SU-DHL-6 (cell line): ENCODE measurements around the gene ACRBP.
A peak's percentile ranks its signal among the peaks of the same experiment; 100 is the strongest.

Experiments used
- H2AFZ ChIP-seq: fragments of 200-600 bp; sonication (generic); 2 replicates; pipeline ENCODE4 v1.6.1; 2014; ENCODE audit warnings: low read depth, mild to moderate bottlenecking, moderate library complexity, mixed read lengths, antibody characterized with exemption, low read length; ENCODE audit not compliant: severe bottlenecking
- H3F3A ChIP-seq: fragments of 200-600 bp; shearing (Covaris generic); 2 replicates; pipeline ENCODE4 v1.6.0; 2016; ENCODE audit warnings: antibody characterized with exemption, mild to moderate bottlenecking; ENCODE audit not compliant: insufficient read depth
- H3K27ac ChIP-seq: fragments of 200-600 bp; sonication (generic); 2 replicates; pipeline ENCODE4 v1.5.1; 2016; ENCODE audit warnings: low read depth, mild to moderate bottlenecking, low read length, moderate library complexity, mixed read lengths
- H3K27me3 ChIP-seq: fragments of 200-600 bp; sonication (generic), shearing (Covaris generic); 2 replicates; pipeline ENCODE4 v1.6.0; 2014; ENCODE audit warnings: mild to moderate bottlenecking, low read length
- H3K36me3 ChIP-seq: fragments of 200-600 bp; sonication (generic); 2 replicates; pipeline ENCODE4 v1.6.1; 2014; ENCODE audit warnings: mild to moderate bottlenecking, low read length, mixed read lengths
- H3K4me2 ChIP-seq: fragments of 300-600, 200-600 bp; shearing (Covaris generic), sonication (generic); 2 replicates; pipeline ENCODE4 v1.6.0; 2014; ENCODE audit warnings: low read length, low read depth, mild to moderate bottlenecking; ENCODE audit not compliant: poor library complexity, severe bottlenecking
- H3K4me3 ChIP-seq: fragments of 200-600 bp; sonication (generic); 2 replicates; pipeline ENCODE4 v1.5.1; 2014; ENCODE audit warnings: antibody characterized with exemption, low read length, mild to moderate bottlenecking, mixed read lengths; ENCODE audit not compliant: insufficient read depth, poor library complexity, severe bottlenecking
- H3K79me2 ChIP-seq: fragments of 200-600 bp; sonication (generic); 2 replicates; pipeline ENCODE4 v1.6.1; 2014; ENCODE audit warnings: mild to moderate bottlenecking, low read length, moderate library complexity; ENCODE audit not compliant: insufficient read depth
- H3K9ac ChIP-seq: fragments of 200-600 bp; sonication (generic); 2 replicates; pipeline ENCODE4 v1.7.0; 2014; ENCODE audit warnings: mild to moderate bottlenecking, low read length
- H3K9me2 ChIP-seq: fragments of 200-600 bp; sonication (generic); replicated peaks from 2 replicates; pipeline ENCODE4 v1.6.1; 2014; ENCODE audit warnings: low read length; ENCODE audit not compliant: insufficient read depth
- H3K9me3 ChIP-seq: fragments of 200-600 bp; sonication (generic); 2 replicates; pipeline ENCODE4 v1.6.1; 2014; ENCODE audit warnings: low read length, mixed read lengths; ENCODE audit not compliant: insufficient read depth
- H4K20me1 ChIP-seq: fragments of 200-600 bp; sonication (generic); 2 replicates; pipeline ENCODE4 v1.6.1; 2014; ENCODE audit warnings: low read depth, mild to moderate bottlenecking, antibody characterized with exemption, low read length, moderate library complexity, mixed read lengths
- EZH2phosphoT487 ChIP-seq: fragments of 200-600 bp; sonication (generic), shearing (Covaris generic); conservative IDR thresholded peaks from 2 replicates; pipeline ENCODE4 v1.6.1; 2018; ENCODE audit warnings: mild to moderate bottlenecking, antibody characterized with exemption, low read length, moderate library complexity, mixed read lengths
- TF ChIP-seq, protein P1 (sequence below): fragments of 200-600 bp; sonication (generic); IDR thresholded peaks from one replicate; pipeline ENCODE4 v1.5.1; 2017; ENCODE audit warnings: antibody characterized with exemption, mild to moderate bottlenecking, low read length, moderate library complexity; ENCODE audit not compliant: insufficient read depth, poor library complexity, severe bottlenecking

The ACRBP gene

GRCh38 chr12:6614513-6615172 lies 32.6 kb downstream of the ACRBP start:
- H3K27ac ChIP-seq = no peak overlapping the region
- no peak overlapping the region for H3K4me2 ChIP-seq
- H3K36me3 ChIP-seq = no peaks in the 10 kb centered on the region
- no peak overlapping the region for H3K9ac ChIP-seq
- no peak overlapping the region for H3K4me3 ChIP-seq
- no peaks in the 10 kb centered on the region for H4K20me1 ChIP-seq
- H3K79me2 ChIP-seq = no peaks in the 10 kb centered on the region
- no peaks in the 10 kb centered on the region for H3K9me2 ChIP-seq
- H2AFZ ChIP-seq = no peak overlapping the region
- no peaks in the 10 kb centered on the region for H3K27me3 ChIP-seq
- H3F3A ChIP-seq = peaks cover 25% of the 10 kb centered on the region
- TF ChIP-seq EZH2phosphoT487 = no peak
- TF ChIP-seq, protein P1, sequence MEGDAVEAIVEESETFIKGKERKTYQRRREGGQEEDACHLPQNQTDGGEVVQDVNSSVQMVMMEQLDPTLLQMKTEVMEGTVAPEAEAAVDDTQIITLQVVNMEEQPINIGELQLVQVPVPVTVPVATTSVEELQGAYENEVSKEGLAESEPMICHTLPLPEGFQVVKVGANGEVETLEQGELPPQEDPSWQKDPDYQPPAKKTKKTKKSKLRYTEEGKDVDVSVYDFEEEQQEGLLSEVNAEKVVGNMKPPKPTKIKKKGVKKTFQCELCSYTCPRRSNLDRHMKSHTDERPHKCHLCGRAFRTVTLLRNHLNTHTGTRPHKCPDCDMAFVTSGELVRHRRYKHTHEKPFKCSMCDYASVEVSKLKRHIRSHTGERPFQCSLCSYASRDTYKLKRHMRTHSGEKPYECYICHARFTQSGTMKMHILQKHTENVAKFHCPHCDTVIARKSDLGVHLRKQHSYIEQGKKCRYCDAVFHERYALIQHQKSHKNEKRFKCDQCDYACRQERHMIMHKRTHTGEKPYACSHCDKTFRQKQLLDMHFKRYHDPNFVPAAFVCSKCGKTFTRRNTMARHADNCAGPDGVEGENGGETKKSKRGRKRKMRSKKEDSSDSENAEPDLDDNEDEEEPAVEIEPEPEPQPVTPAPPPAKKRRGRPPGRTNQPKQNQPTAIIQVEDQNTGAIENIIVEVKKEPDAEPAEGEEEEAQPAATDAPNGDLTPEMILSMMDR = no peak
- no peaks in the 10 kb centered on the region for H3K9me3 ChIP-seq

DNA sequence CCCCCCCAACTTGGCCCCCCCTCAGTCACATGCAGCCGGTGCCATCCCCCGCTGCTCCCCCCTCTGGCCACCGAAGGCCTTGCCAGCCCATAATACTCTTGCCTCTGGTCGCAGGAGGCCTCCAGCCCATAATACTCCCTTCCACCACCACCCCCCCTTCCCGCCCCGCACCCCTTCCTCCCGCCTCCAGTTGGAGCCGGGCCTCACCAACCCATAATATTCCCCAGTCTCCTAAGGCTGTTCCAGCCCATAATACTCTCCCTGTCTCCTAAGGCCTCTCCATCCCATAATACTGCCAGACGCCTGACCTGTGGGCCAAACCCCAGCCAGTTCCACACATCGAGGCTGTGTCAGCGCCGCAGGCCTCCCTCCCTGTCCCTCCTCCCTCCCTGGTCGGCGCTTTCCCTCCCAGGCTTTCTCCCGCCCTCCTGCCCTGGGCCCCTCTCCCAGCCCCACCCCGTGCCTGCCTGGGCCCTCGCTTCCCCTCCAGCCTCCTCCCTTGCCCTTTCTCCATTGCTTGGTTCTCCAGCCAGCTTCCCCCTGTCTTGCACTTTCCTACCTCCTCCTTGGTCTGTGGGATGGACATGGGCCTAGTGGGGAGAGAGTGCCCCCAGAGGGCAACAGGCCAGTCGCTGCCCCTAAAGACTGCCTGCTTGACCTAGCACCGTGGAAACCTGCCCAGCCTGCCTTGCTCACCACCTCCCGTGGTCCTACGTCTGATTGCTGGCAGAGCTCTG lies 33.3 kb downstream of the ACRBP start:
- H3K27ac ChIP-seq = no peak overlapping the region; the same call in 1 of the 2 replicates
- no peaks in the 10 kb centered on the region for H4K20me1 ChIP-seq
- H3K9ac ChIP-seq = no peak overlapping the region
- no peaks in the 10 kb centered on the region for H3K36me3 ChIP-seq
- H2AFZ ChIP-seq = no peak overlapping the region
- H3K79me2 ChIP-seq = no peaks in the 10 kb centered on the region
- no peaks in the 10 kb centered on the region for H3K9me3 ChIP-seq
- no peaks in the 10 kb centered on the region for H3K9me2 ChIP-seq
- no peak overlapping the region for H3K4me2 ChIP-seq
- H3F3A ChIP-seq = peaks cover 32% of the 10 kb centered on the region
- TF ChIP-seq, protein P1 = no peak
- no peak for TF ChIP-seq EZH2phosphoT487
- H3K27me3 ChIP-seq = no peaks in the 10 kb centered on the region
- H3K4me3 ChIP-seq = no peak overlapping the region

- H4K20me1 ChIP-seq = no peaks in the 10 kb centered on the region
- H3K27me3 ChIP-seq = no peaks in the 10 kb centered on the region
- peak overlapping the region; percentile 25 for H3K4me2 ChIP-seq
- no peaks in the 10 kb centered on the region for H3K36me3 ChIP-seq
- no peak for TF ChIP-seq EZH2phosphoT487
- TF ChIP-seq, protein P1 = no peak
- H3K79me2 ChIP-seq = no peaks in the 10 kb centered on the region
- H3F3A ChIP-seq = peaks cover 40% of the 10 kb centered on the region
- peak overlapping the region; percentile 49; the same call in 1 of the 2 replicates for H3K27ac ChIP-seq
- no peaks in the 10 kb centered on the region for H3K9me3 ChIP-seq
- H3K4me3 ChIP-seq = no peak overlapping the region
- H3K9me2 ChIP-seq = no peaks in the 10 kb centered on the region
- peak overlapping the region; percentile 53 for H2AFZ ChIP-seq
- peak overlapping the region; percentile 36; the same call in 1 of the 2 replicates for H3K9ac ChIP-seq
These were observed 34.0 kb downstream of the ACRBP start for GRCh38 chr12:6613015-6613775.
